Loucy (cell line): ENCODE measurements around the gene L3MBTL4.

Experiments used
- EZH2phosphoT487 ChIP-seq: fragments of 200-600 bp; IDR thresholded peaks from 2 replicates; pipeline ENCODE4 v1.6.1; 2018; ENCODE audit warnings: antibody characterized with exemption, mild to moderate bottlenecking, moderate library complexity, borderline replicate concordance
- TF ChIP-seq, protein P1 (sequence below): fragments of 200-600 bp; sonication (generic); conservative IDR thresholded peaks from 2 replicates; pipeline ENCODE4 v1.5.1; 2014; ENCODE audit warnings: mild to moderate bottlenecking, antibody characterized with exemption, low read length

DNA sequence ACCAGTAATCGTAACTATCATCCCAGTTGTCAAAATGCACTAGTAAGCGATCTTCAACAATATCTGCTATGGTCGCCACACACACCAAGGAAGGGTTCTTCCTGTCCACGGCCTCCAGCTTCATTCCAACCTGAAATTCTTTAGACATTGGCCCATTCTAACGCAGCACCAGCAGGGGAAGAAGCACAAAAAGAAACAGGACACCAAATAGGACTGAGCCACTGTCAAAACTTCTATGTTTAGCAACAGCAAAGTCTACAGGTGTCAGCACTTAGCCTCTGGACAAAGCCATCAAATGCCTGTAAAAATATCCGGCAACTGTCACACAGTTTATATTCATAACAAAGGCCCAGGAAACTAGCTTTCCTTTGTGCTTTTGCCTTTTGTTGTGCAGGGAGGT is 175.0 kb downstream of the L3MBTL4 start:
- TF ChIP-seq, protein P1, sequence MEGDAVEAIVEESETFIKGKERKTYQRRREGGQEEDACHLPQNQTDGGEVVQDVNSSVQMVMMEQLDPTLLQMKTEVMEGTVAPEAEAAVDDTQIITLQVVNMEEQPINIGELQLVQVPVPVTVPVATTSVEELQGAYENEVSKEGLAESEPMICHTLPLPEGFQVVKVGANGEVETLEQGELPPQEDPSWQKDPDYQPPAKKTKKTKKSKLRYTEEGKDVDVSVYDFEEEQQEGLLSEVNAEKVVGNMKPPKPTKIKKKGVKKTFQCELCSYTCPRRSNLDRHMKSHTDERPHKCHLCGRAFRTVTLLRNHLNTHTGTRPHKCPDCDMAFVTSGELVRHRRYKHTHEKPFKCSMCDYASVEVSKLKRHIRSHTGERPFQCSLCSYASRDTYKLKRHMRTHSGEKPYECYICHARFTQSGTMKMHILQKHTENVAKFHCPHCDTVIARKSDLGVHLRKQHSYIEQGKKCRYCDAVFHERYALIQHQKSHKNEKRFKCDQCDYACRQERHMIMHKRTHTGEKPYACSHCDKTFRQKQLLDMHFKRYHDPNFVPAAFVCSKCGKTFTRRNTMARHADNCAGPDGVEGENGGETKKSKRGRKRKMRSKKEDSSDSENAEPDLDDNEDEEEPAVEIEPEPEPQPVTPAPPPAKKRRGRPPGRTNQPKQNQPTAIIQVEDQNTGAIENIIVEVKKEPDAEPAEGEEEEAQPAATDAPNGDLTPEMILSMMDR, result no peak
- no peak for TF ChIP-seq EZH2phosphoT487
